ENCODE measurements around the gene LATS1.
"Not testable (repeated sequence)": the region's sequence is repeated elsewhere in the genome, so short reads cannot be mapped to it uniquely, and the experiment has no call there.

The LATS1 gene

GRCh38 chr6:149728499-149729234 is 10.8 kb upstream of the LATS1 start:
- in situ Hi-C loops (cut with MboI; ENCODE audit: low sequenced_read_pairs): no loop called here

DNA sequence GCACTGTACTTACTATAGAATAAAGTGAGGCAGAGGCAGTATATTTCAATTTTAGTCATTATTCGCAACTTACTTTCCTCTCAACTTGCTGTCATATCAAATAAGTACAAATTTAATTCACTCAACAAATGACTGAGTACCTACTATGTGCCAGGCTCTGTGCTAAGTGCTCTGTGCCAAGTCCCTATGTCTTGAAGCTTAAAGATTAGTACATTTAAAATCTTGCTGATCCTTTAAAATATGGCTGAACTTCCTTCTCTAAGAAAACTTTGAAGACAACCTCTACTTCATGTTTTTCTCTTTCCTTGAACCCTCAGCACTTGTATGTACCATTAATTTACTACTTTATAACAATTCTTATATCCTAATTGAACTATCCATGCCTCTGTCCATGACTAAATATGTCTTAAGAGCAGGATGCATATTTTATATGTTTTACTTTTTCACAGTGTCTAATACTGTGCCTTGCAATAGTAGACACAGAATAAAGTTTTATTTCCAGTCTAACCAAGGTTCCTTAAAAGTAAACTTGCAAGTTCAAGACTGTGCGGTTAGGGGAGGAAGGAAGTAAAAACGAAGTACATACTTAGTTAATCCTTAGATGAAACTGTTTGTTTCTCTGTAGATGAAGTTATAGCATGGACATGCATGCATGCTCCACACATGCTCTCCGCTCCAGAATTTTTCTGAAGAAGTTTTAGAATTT is 10.0 kb upstream of the LATS1 start:
- in situ Hi-C loops (cut with MboI; ENCODE audit: low sequenced_read_pairs): no loop called here

DNA sequence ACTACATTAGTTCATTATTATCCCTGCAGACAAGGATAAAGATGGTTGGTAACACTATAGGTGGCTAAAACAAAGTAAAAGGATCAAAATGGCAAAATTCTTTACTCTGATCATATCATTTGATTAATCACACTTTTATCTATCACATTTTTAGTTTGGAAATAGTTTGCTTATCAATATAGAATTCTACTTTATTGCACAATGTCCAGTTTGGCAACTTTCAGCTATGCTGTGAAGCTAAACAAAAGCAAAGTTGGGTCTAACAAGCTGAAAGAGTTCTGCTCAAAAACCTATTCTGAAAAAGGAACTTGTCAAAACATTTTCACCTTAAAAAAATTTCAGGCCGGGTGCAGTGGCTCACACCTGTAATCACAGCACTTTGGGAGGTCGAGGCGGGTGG is 7.9 kb upstream of the LATS1 start:
- in situ Hi-C loops (cut with MboI; ENCODE audit: low sequenced_read_pairs): no loop called here

GRCh38 chr6:149723771-149724417 is 6.0 kb upstream of the LATS1 start:
- in situ Hi-C loops (cut with MboI; ENCODE audit: low sequenced_read_pairs): no loop called here

GRCh38 chr6:149723262-149723661 is 5.4 kb upstream of the LATS1 start:
- in situ Hi-C loops (cut with MboI; ENCODE audit: low sequenced_read_pairs): no loop called here

DNA sequence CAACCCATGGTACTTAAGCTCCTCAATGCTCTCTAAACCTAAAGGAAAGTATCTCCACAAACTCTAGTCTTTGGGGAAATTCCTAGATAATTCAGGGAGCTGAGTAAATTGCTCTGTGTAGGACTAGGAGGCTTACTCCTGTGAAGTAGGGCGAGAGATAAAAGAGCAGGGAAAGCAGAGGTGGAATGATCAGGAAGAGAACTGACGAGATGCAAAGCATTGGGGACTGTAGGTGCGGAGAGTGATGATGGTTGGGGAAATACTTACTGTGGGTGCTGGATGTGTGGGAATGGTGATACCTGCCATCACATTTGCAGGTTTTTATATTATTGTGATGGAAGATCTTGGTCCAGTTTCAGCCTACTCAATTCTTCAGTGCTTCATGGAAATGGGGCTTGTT is 1.6 kb upstream of the LATS1 start:
- in situ Hi-C loops (cut with MboI; ENCODE audit: low sequenced_read_pairs): no loop called here

GRCh38 chr6:149717255-149717587 is 680 bp downstream of the LATS1 start:
- in situ Hi-C loops (cut with MboI; ENCODE audit: low sequenced_read_pairs): no loop called here

DNA sequence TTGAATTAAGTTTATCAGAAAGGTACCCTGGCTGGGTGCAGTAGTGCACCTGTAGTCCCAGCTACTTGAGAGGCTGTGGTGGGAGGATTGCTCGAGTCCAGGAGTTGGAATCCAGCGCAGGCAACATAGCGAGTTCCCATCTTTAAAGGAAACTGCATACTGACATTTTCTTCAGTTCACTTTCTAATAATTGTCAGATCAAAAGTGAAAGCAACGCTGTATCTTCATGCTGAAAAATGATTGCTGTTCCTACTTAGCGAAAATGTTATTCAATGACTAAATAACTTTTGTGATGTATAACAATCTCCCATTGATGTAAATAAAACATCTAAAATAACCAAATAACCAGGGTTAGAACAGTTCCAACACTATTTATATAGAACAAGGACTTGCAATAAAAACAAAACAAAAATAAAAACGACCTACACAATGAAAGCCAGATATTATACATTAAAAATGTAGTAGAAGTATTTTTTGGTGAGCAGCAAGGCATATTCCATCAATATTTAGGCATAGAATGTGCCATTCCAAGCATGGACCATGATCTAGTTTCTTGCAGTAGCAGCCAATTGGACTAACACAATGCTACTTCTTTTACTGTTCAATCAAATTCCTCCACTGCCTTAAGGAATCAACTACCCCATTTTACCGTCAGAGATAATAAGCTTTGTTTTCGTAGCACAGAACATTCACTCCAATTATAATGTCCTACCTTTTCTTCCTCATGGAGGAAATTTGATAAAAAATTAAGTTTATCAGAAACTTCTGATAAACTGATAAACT is 1.5 kb downstream of the LATS1 start:
- in situ Hi-C loops (cut with MboI; ENCODE audit: low sequenced_read_pairs): no loop called here

DNA sequence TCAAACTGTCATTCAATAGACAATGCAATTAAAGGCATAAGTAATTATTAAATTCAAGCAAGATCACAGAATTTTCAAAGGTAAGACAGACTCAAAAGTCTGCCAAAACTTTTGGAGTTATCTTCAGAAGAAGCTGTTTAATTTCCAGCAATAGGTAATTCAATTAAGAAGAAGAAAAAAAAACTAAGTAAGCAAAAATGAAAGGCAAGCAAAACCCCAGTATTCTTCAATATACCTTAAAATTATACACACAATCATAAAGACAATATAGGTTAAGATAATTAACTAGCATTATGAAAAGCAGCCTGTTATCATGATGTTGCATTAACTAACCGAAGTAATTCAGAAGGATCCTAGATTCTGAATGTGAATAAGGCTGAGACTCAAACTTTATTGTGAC is 3.5 kb downstream of the LATS1 start:
- in situ Hi-C loops (cut with MboI; ENCODE audit: low sequenced_read_pairs): no loop called here

GRCh38 chr6:149711711-149712110 is 6.2 kb downstream of the LATS1 start:
- in situ Hi-C loops (cut with MboI; ENCODE audit: low sequenced_read_pairs): no loop called here

DNA sequence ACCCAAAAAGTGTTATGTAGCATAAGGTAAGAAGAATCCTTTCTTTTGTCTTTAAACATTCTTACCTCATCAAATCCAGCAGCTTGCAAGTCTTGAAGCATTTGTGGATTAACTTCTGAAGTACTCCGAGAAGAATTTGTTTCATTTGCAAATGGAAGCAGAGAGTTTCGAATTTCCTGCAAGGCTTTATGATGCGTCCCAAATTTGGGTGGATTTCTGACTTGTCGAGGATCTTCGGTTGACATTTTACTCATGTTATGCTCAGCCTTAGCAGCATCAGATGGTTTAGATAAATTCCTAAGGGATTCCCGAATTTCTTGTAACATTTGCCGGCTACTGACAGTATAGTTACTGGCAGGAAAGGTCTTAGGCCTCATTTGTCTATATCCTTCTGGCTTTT is 16.2 kb downstream of the LATS1 start:
- in situ Hi-C loops (cut with MboI; ENCODE audit: low sequenced_read_pairs): no loop called here

GRCh38 chr6:149699150-149699549 is 18.8 kb downstream of the LATS1 start:
- in situ Hi-C loops (cut with MboI; ENCODE audit: low sequenced_read_pairs): no loop called here

- in situ Hi-C loops (cut with MboI; ENCODE audit: low sequenced_read_pairs): no loop called here
These were observed 19.7 kb downstream of the LATS1 start for GRCh38 chr6:149698175-149698574.

GRCh38 chr6:149696901-149697300 is 21.0 kb downstream of the LATS1 start:
- in situ Hi-C loops (cut with MboI; ENCODE audit: low sequenced_read_pairs): no loop called here

DNA sequence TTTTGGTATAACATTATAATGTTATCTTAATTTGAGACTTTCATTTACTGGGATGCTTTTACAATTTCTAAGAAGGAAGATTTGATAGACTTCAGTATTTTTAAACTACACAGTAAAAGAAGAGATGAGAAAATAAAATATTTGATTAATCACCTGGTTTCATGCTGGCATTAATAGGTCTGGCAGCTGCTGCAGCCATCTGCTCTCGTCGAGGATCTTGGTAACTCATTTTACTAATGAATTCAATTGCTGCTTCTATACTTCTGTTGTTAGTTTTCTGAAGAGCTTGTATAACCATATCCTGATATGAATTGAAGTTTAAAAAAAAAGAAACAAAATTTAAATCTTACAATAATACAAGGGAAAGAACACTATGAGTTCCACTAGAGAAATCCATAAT is 23.0 kb downstream of the LATS1 start:
- in situ Hi-C loops (cut with MboI; ENCODE audit: low sequenced_read_pairs): no loop called here

- in situ Hi-C loops (cut with MboI; ENCODE audit: low sequenced_read_pairs): no loop called here
These were observed 26.7 kb downstream of the LATS1 start for GRCh38 chr6:149691201-149691600.

DNA sequence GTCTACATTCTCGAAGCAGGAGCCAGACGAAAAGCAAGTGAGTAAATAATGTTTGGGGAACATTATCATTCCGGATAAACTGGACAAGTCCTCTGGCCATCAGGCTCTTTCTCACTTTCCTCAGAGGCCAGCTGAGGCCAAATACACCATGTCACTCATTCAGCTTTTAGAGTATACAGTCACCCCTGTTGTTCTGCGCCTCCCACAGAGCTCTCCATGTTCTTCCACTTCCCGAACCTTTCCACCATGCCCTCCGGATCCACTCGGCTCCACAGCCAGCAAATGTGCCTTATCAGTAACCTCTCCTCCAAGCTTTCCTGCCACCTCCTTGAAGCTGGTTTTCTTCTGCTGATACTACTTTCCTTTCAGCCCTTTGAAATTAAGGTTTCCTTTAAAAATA is 31.7 kb downstream of the LATS1 start:
- in situ Hi-C loops (cut with MboI; ENCODE audit: low sequenced_read_pairs): no loop called here

DNA sequence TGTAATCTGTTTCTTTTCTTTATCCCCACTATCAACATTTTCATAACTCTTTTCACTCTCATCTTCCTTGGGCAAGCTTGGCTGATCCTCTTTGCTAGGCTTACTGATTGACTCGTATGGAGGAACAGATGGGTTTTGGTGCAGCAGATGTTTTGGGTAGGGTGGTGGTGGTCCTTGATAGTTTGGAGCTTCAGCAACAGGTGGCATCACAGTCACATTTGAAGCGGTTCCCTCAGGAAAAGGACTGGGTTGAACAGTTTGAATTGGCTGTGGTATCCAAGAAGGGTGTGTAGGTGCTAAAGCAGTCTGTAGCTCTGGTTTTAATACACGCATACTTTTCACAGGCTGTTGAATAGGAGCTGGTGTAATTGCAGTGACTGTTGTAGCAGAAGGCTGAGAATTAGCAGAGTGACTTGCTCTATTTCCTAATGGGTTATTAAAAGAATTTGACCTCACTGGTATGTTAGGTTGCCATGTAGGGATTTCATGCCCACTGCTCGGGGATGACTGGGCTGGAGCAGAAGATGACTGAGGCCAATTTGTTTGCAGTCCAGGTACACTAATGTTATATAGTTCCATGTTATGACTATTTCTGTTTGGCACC is 34.5 kb downstream of the LATS1 start:
- in situ Hi-C loops (cut with MboI; ENCODE audit: low sequenced_read_pairs): no loop called here

DNA sequence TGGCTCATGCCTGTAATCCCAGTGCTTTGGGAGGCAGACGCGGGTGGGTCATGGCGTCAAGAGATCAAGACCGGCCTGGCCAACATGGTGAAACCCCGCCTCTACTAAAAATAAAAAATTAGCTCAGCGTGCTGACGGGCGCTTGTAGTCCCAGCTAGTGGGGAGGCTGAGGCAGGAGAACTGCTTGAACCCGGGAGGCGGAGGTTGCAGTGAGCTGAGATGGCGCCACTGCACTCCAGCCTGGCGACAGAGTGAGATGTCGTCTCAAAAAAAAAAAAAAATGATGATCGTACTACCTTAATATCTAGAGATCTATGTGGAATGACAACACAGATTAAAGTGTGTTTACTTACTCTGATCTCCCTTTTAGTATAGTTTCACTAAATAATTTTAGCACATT is 36.1 kb downstream of the LATS1 start:
- in situ Hi-C loops (cut with MboI; ENCODE audit: low sequenced_read_pairs): not testable (repeated sequence)

DNA sequence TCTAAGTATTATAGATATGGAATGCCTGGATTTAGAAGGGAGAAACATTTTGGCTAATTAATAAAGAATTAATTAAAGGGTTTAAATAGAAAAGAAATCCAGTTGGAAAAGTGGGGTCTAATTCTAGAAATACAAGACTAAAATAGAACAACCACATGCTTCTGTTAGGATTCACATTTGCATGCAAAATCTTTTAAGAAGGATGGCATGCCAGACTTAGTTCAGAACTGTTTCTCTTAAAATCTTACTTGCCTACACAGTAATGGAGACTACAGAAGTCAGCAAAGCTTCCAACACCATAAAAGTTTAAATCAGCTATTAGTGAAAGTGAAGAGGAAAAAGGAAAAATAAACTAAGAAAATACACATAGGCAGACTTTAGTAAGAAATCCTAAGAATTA is 36.7 kb downstream of the LATS1 start:
- in situ Hi-C loops (cut with MboI; ENCODE audit: low sequenced_read_pairs): no loop called here

DNA sequence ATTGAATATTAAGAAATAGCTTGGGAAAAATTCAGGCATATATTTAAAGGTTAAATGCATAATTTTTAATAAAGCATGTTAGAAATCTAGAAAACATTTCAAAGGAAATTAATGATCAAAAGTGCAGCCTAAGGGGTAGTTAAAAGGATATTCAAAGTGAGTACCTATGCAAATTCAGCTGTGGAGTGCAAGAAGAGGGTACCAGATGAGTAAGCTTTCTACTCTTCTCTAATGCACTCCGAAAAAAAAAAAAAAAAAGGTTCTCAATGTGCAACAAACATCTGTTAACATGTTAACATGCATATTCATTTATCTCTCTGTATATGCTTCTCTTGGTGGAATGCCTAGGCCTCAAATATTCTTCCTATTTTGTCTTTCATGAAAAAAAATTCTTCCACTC is 37.4 kb downstream of the LATS1 start:
- in situ Hi-C loops (cut with MboI; ENCODE audit: low sequenced_read_pairs): no loop called here
